Lung (tissue), 12 donors: ENCODE data around the gene GOLPH3. TPM values are rescaled to one million over a fixed set of nuclear protein-coding genes. Genes with fewer than 3 reads are reported as not detected.
"Not testable (repeated sequence)": the region's sequence is repeated elsewhere in the genome, so short reads cannot be mapped to it uniquely, and the experiment has no call there.

Source experiments
- ATAC-seq: fragments of 200-7000 bp; cut with Tn5 transposase; one replicate; pipeline ENCODE4 v1.9.1; 2020; ENCODE audit warnings: moderate number of reproducible peaks; ENCODE audit not compliant: insufficient read depth, low FRiP score
- DNase-seq, 3 donors: peaks; one replicate each; pipeline ENCODE4 v3.0.0-alpha.2; 2013 to 2017
- H3K27ac ChIP-seq, 2 donors: one replicate each; pipeline ENCODE4 v1.5.1; 2013; ENCODE audit warnings: mild to moderate bottlenecking in 2 of 2, moderate library complexity in 2 of 2, control low read depth in 1 of 2, inconsistent platforms in 1 of 2, low read depth in 1 of 2, low read length in 1 of 2
- H3K27me3 ChIP-seq, 3 donors: one replicate each; pipeline ENCODE4 v1.5.1; 2013; ENCODE audit warnings: low read length in 2 of 3; ENCODE audit not compliant: control insufficient read depth in 3 of 3, insufficient read depth in 3 of 3
- H3K36me3 ChIP-seq, 4 donors: one replicate each; pipeline ENCODE4 v1.5.1; 2013; ENCODE audit warnings: low read length in 4 of 4, mild to moderate bottlenecking in 1 of 4, moderate library complexity in 1 of 4; ENCODE audit not compliant: control insufficient read depth in 4 of 4, insufficient read depth in 4 of 4
- H3K4me1 ChIP-seq, 5 donors: one replicate each; pipeline ENCODE4 v1.5.1; 2013; ENCODE audit warnings: low read length in 5 of 5, mild to moderate bottlenecking in 2 of 5, moderate library complexity in 1 of 5; ENCODE audit not compliant: control insufficient read depth in 5 of 5, insufficient read depth in 5 of 5
- H3K4me3 ChIP-seq: one replicate; pipeline ENCODE4 v1.5.1; 2013; ENCODE audit warnings: mild to moderate bottlenecking, control low read depth, moderate library complexity
- H3K9ac ChIP-seq, 2 donors: one replicate each; pipeline ENCODE4 v1.5.1; 2013; ENCODE audit warnings: low read length in 2 of 2, control low read depth in 1 of 2; ENCODE audit not compliant: insufficient read depth in 1 of 2
- H3K9me3 ChIP-seq, 4 donors: one replicate each; pipeline ENCODE4 v1.5.1; 2013; ENCODE audit warnings: low read length in 3 of 4, mild to moderate bottlenecking in 1 of 4, moderate library complexity in 1 of 4; ENCODE audit not compliant: control insufficient read depth in 4 of 4, insufficient read depth in 3 of 4
- WGBS, 2 donors: extraction: QIAGEN DNeasy Blood & Tissue Kit; methylation state at CpG; one replicate each; pipeline ENCODE4 v1.1.7; 2013; 5-methylcytosine and 5-hydroxymethylcytosine counted together
- polyA plus RNA-seq, 2 donors: library from polyadenylated mRNA; stranded (reverse); fragments of 200-250 nt; gene quantifications; one replicate each; pipeline ENCODE4 v1.2.1, GENCODE V29; 2013
- total RNA-seq, 2 donors: library from RNA; depleted of rRNA in 1 of 2; stranded (reverse); fragments of >200 nt in 1 of 2; gene quantifications; one replicate each; pipeline ENCODE4 v1.2.1, GENCODE V29; 2014 to 2021
- TF ChIP-seq, protein P1 (sequence below): IDR thresholded peaks from 2 replicates; pipeline ENCODE4 v1.5.1; 2012; ENCODE audit warnings: mild to moderate bottlenecking; ENCODE audit errors: control extremely low read depth, extremely low read depth
- donor health status: control.
- donor health status: control.
- donor health status: Bipolar disorder and iron deficiency.
- donor health status: healthy.
- donor health status: DM: yes; HTN: yes; CAD: no.

Gene GOLPH3
- total and polyA plus RNA-seq, 4 donors: 52.2 to 112 (median 69.9) TPM

- TF ChIP-seq, protein P1, sequence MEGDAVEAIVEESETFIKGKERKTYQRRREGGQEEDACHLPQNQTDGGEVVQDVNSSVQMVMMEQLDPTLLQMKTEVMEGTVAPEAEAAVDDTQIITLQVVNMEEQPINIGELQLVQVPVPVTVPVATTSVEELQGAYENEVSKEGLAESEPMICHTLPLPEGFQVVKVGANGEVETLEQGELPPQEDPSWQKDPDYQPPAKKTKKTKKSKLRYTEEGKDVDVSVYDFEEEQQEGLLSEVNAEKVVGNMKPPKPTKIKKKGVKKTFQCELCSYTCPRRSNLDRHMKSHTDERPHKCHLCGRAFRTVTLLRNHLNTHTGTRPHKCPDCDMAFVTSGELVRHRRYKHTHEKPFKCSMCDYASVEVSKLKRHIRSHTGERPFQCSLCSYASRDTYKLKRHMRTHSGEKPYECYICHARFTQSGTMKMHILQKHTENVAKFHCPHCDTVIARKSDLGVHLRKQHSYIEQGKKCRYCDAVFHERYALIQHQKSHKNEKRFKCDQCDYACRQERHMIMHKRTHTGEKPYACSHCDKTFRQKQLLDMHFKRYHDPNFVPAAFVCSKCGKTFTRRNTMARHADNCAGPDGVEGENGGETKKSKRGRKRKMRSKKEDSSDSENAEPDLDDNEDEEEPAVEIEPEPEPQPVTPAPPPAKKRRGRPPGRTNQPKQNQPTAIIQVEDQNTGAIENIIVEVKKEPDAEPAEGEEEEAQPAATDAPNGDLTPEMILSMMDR: no peak
- no peak for ATAC-seq
- H3K4me1 ChIP-seq: peaks cover 0 to 14% (median 0%) of the 10 kb centered on the region in 5 donors
- peak in 1 of 3 donors; percentile 26 for DNase-seq
- H3K4me3 ChIP-seq: no peak overlapping the region
- WGBS, 2 donors: 70 to 75% methylated on average over 6 of the region's 6 CpGs
- H3K36me3 ChIP-seq: peaks cover 10 to 15% (median 12%) of the 10 kb centered on the region in 4 donors
- H3K27ac ChIP-seq: no peak overlapping the region
- no peaks in the 10 kb centered on the region for H3K9me3 ChIP-seq
- no peaks in the 10 kb centered on the region for H3K27me3 ChIP-seq
- H3K9ac ChIP-seq: no peak overlapping the region
These were observed 50.0 kb downstream of the GOLPH3 start for GRCh38 chr5:32123889-32124676.

GRCh38 chr5:32123058-32123805 is 50.9 kb downstream of the GOLPH3 start:
- Histone ChIP-seq H3K9me3 (no peaks in the 10 kb centered on the region), H3K27me3 (no peaks in the 10 kb centered on the region), H3K4me1 (peaks cover 0 to 11% (median 0%) of the 10 kb centered on the region in 5 donors), H3K27ac (no peak overlapping the region), H3K4me3 (no peak overlapping the region), H3K9ac (no peak overlapping the region), H3K36me3 (peaks cover 10 to 14% (median 12%) of the 10 kb centered on the region in 4 donors)
- 75 to 83% methylated on average over 8 of the region's 8 CpGs for WGBS, 2 donors
- TF ChIP-seq, protein P1: no peak
- ATAC-seq: no peak
- no peak for DNase-seq

DNA sequence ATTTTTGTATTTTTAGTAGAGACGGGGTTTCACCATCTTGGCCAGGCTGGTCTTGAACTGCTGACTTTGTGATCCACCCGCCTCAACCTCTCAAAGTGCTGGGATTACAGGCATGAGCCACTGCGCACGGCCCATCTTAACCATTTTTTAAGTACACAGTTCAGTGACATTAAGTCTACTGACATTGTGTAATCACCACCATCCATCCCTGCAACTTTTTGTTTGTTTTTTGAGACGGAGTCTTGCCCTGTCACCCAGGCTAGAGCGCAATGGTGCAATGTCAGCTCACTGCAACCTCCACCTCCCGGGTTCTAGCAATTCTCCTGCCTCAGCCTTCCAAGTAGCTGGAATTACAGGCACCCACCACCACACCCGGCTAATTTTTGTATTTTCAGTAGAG is 55.2 kb downstream of the GOLPH3 start:
- not testable (repeated sequence) for H3K9me3 ChIP-seq, H3K9ac ChIP-seq, H3K4me3 ChIP-seq, DNase-seq, H3K27ac ChIP-seq, ATAC-seq, H3K27me3 ChIP-seq, H3K4me1 ChIP-seq
- peaks cover 0 to 13% (median 7%) of the 10 kb centered on the region in 4 donors for H3K36me3 ChIP-seq
- 89 to 94% methylated on average over 8 of the region's 8 CpGs for WGBS, 2 donors
